Upper lobe of left lung (tissue), 6 donors: Measurements from ENCODE around the gene C1orf226. TPM values are rescaled to one million over a fixed set of nuclear protein-coding genes. Genes with fewer than 3 reads are reported as not detected.
A peak's percentile ranks its signal among the peaks of the same experiment; 100 is the strongest.
"Not testable (repeated sequence)": the region's sequence is repeated elsewhere in the genome, so short reads cannot be mapped to it uniquely, and the experiment has no call there.

Experiments
- ATAC-seq, 2 donors: fragments of 200-7000 bp; cut with Tn5 transposase; one replicate each; pipeline ENCODE4 v1.9.1; 2022; ENCODE audit warnings: mild to moderate bottlenecking in 2 of 2, moderate library complexity in 2 of 2; ENCODE audit not compliant: low FRiP score in 2 of 2
- DNase-seq, 2 donors: peaks; one replicate each; pipeline ENCODE4 v3.0.0-alpha.2; 2019 to 2020
- H3K27ac ChIP-seq, 4 donors: fragments of 200-600 bp; sonication (generic); one replicate each; pipeline ENCODE4 v1.5.1; 2016 to 2019
- H3K27me3 ChIP-seq, 4 donors: fragments of 200-600 bp; sonication (generic); one replicate each; pipeline ENCODE4 v1.5.1; 2017 to 2019
- H3K36me3 ChIP-seq, 4 donors: fragments of 200-600 bp; sonication (generic); one replicate each; pipeline ENCODE4 v1.5.1; 2016 to 2019
- H3K4me1 ChIP-seq, 4 donors: fragments of 200-600 bp; sonication (generic); one replicate each; pipeline ENCODE4 v1.5.1; 2018 to 2019
- H3K4me3 ChIP-seq, 4 donors: fragments of 200-600 bp; sonication (generic); one replicate each; pipeline ENCODE4 v1.5.1; 2017 to 2019; ENCODE audit warnings: mild to moderate bottlenecking in 2 of 4, moderate library complexity in 1 of 4
- H3K9me3 ChIP-seq, 4 donors: fragments of 200-600 bp; sonication (generic); one replicate each; pipeline ENCODE4 v1.5.1; 2018 to 2019
- EP300 ChIP-seq, 4 donors: sonication (generic); formaldehyde crosslinking; IDR thresholded peaks; one replicate each; pipeline ENCODE4 v1.5.1; 2017; ENCODE audit warnings: antibody characterized with exemption in 4 of 4, control low read depth in 2 of 4
- POLR2A ChIP-seq, 4 donors: fragments of 450-650 bp; IDR thresholded peaks; one replicate each; pipeline ENCODE4 v1.5.1; 2016 to 2017; ENCODE audit warnings: antibody characterized with exemption in 4 of 4, mild to moderate bottlenecking in 2 of 4
- POLR2AphosphoS5 ChIP-seq, 2 donors: sonication (generic); formaldehyde crosslinking; IDR thresholded peaks; one replicate each; pipeline ENCODE4 v1.5.1; 2017; ENCODE audit warnings: antibody characterized with exemption in 2 of 2
- WGBS, 2 donors: methylation state at CpG; one replicate each; pipeline ENCODE4 v1.1.5; 2017 to 2018; 5-methylcytosine and 5-hydroxymethylcytosine counted together
- total RNA-seq, 6 donors: library from RNA; depleted of rRNA in 4 of 6; stranded (reverse); fragments of >200 nt in 4 of 6; gene quantifications; one replicate each; pipeline versions ENCODE4 v1.1.0 to v1.2.1, GENCODE V29; 2016 to 2021
- TF ChIP-seq, protein P1 (sequence below), 6 experiments: fragments of 450-650 bp in 4 of 6; fragments of 200-600 bp in 2 of 6; sonication (generic) in 2 of 6; IDR thresholded peaks; one replicate each; pipeline ENCODE4 v1.5.1; 2016 to 2019; ENCODE audit warnings: antibody characterized with exemption in 6 of 6
- donor health status: DM: no; HTN: no; CAD: no; lungs with moderate emphysema.
- donor health status: DM: no; HTN: yes; CAD: no; lungs with severe emphysema.

C1orf226 gene
- total RNA-seq, 6 donors from 2014 or later: 7.2 to 16.7 (median 10.9) TPM

DNA sequence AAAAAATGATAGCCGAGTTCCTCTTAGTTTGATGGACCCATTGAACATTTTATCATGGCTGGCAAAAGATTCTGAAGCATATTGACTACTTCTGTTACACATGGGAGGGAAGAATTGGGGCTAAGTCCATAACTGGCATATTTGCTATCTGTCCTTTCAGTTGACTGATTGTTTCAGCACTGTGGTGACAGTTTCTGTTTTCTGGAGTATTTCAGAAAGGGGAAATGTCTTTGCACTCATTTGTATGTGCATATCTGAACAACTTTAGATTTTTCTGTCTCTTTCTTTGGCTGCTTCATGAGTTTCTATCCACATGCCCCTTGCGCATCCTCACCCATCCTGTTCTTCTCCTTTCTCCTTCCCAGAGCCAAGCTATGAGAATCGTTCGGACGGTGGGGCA, 38.1 kb upstream of the C1orf226 start:
- H3K9me3 ChIP-seq: no peaks in the 10 kb centered on the region
- H3K27me3 ChIP-seq: no peaks in the 10 kb centered on the region
- ATAC-seq (no peak), DNase-seq (no peak)
- WGBS, 2 donors: 84 to 86% methylated on average over 5 of the region's 5 CpGs
- TF ChIP-seq EP300 (IDR thresholded peaks at IDR 0.05) (no peak), POLR2A (IDR thresholded peaks at IDR 0.05) (no peak), POLR2AphosphoS5 (IDR thresholded peaks at IDR 0.05) (no peak)
- TF ChIP-seq, protein P1, sequence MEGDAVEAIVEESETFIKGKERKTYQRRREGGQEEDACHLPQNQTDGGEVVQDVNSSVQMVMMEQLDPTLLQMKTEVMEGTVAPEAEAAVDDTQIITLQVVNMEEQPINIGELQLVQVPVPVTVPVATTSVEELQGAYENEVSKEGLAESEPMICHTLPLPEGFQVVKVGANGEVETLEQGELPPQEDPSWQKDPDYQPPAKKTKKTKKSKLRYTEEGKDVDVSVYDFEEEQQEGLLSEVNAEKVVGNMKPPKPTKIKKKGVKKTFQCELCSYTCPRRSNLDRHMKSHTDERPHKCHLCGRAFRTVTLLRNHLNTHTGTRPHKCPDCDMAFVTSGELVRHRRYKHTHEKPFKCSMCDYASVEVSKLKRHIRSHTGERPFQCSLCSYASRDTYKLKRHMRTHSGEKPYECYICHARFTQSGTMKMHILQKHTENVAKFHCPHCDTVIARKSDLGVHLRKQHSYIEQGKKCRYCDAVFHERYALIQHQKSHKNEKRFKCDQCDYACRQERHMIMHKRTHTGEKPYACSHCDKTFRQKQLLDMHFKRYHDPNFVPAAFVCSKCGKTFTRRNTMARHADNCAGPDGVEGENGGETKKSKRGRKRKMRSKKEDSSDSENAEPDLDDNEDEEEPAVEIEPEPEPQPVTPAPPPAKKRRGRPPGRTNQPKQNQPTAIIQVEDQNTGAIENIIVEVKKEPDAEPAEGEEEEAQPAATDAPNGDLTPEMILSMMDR (IDR thresholded peaks at IDR 0.05): no peak
- H3K4me1 ChIP-seq: no peaks in the 10 kb centered on the region
- no peaks in the 10 kb centered on the region for H3K36me3 ChIP-seq
- no peak overlapping the region for H3K4me3 ChIP-seq
- no peak overlapping the region for H3K27ac ChIP-seq

DNA sequence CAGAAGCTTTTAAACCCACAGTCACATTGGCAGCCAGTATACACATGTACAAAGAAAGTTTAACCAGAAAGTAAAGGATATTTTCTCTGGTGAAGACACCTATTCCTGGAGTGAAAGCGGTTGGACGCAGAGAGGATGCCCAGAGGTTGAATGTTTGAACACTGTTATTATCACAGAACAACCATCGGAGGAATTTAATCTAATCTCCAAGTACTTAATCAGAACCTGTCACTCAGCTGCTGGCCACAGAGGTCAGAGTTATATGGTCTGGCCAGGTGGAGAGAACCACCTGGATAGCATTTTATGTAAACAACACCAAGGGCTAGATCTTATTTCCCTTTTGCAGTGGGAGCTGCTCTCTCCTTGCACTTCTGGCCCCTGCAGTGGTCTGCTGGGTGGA, 34.2 kb upstream of the C1orf226 start:
- Histone ChIP-seq H3K27me3 (no peaks in the 10 kb centered on the region), H3K4me1 (peaks cover 0 to 11% (median 3%) of the 10 kb centered on the region in 4 donors), H3K9me3 (no peaks in the 10 kb centered on the region), H3K4me3 (no peak overlapping the region), H3K36me3 (no peaks in the 10 kb centered on the region), H3K27ac (no peak overlapping the region)
- ATAC-seq (no peak), DNase-seq (no peak)
- WGBS, 2 donors: 55 to 62% methylated on average over 3 of the region's 3 CpGs
- TF ChIP-seq, protein P1 (IDR thresholded peaks at IDR 0.05): no peak
- TF ChIP-seq POLR2A (IDR thresholded peaks at IDR 0.05) (no peak), POLR2AphosphoS5 (IDR thresholded peaks at IDR 0.05) (no peak), EP300 (IDR thresholded peaks at IDR 0.05) (no peak)

DNA sequence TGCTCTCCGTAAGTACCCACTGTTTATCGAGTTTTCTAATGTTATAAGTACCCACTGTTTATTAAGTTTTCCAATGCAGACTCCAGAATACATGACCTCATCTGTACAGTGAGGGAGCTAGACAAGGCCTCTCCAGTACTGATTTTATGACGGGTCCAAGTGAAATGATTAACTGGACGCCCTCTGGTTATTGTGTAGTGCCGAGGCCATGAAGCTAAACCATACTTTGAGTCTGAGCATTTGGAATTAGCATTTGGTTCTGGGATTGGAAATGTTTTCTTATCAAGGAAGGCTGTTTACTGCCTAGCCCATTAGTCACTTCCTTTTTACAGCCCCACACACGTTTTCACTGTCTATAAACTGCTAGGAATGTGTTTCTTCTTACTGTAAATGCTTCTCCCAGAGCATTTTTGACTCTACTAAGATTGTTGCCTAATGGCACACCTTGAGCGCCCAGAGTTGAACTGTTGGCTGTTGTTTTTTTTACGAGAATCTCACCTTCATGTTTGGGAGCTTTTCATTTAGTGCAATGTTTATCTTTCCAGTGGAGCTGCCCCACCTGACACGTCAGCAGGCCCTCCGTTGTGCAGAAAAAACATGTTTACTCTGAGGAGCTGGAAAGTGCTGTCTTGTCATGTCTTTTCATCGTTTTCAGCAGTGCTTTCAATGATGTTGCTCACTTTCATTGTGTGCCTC, 31.7 kb upstream of the C1orf226 start:
- Histone ChIP-seq H3K27ac (peak overlapping the region in 1 of 4 donors; percentile 36), H3K36me3 (no peaks in the 10 kb centered on the region), H3K4me3 (no peak overlapping the region), H3K4me1 (peaks cover 3 to 25% (median 5%) of the 10 kb centered on the region in 4 donors), H3K9me3 (no peaks in the 10 kb centered on the region), H3K27me3 (no peaks in the 10 kb centered on the region)
- no peak for ATAC-seq
- DNase-seq: no peak
- WGBS, 2 donors: 59 to 67% methylated on average over 11 of the region's 11 CpGs
- no peak for TF ChIP-seq EP300 (IDR thresholded peaks at IDR 0.05)
- TF ChIP-seq, protein P1 (IDR thresholded peaks at IDR 0.05): no peak
- TF ChIP-seq POLR2AphosphoS5 (IDR thresholded peaks at IDR 0.05): no peak
- TF ChIP-seq POLR2A (IDR thresholded peaks at IDR 0.05): no peak

DNA sequence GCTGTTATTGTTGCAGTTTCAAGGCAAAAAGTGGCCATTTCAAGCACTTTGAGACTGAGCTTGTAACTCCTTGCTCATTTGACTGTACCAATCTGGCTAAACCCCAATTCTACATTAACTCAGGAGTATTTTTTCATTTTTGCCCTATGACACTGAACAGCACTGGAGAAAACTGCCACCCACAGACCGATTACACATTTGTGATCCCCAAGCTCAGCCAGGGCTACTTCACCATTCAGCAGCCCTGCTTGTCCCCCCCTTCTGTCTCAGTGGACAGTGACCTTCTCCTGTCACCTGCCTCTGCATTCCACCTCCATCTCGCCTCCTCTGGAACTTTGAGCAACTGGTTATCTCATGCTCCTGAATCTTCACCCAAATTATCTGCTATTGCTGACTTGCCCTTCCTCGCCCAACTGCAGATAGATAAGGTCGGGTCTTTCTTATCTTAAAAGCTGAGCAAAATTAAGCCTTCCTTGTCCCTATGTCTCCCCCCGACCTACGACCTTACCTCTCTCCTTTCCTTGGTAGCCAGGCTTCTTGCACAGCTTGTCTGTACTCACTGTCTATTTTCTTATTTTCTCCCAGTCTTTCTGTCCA, 30.2 kb upstream of the C1orf226 start:
- Histone ChIP-seq H3K27ac (no peak overlapping the region), H3K36me3 (no peaks in the 10 kb centered on the region), H3K27me3 (no peaks in the 10 kb centered on the region), H3K9me3 (no peaks in the 10 kb centered on the region), H3K4me3 (no peak overlapping the region), H3K4me1 (peaks cover 3 to 25% (median 5%) of the 10 kb centered on the region in 4 donors)
- ATAC-seq (no peak), DNase-seq (no peak)
- 85 to 92% methylated on average over 6 of the region's 6 CpGs for WGBS, 2 donors
- TF ChIP-seq, protein P1 (IDR thresholded peaks at IDR 0.05): no peak
- TF ChIP-seq POLR2AphosphoS5 (IDR thresholded peaks at IDR 0.05) (no peak), POLR2A (IDR thresholded peaks at IDR 0.05) (no peak), EP300 (IDR thresholded peaks at IDR 0.05) (no peak)

DNA sequence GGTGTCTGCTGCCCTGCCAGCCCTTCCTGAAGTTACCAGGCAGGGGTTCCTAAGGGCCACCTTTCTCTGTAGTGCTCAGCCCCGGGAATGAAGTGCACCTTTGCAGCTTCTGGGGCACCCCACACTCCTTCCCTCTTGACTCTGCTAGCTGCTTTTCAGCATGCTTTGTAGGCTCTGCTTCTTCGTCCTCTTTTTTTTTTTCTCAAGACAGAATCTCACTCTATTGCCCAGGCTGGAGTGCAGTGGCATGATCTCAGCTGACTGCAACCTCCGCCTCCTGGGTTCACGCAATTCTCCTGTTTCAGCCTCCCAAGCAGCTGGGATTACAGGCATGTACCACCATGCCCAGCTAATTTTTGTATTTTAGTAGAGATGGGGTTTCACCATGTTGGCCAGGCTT, 29.7 kb upstream of the C1orf226 start:
- H3K4me1 ChIP-seq: peaks cover 3 to 25% (median 5%) of the 10 kb centered on the region in 4 donors
- ATAC-seq: peak in 1 of 2 donors; percentile 34
- DNase-seq, H3K36me3 ChIP-seq, H3K27me3 ChIP-seq, H3K27ac ChIP-seq, H3K9me3 ChIP-seq, H3K4me3 ChIP-seq: not testable (repeated sequence)
- 73 to 81% methylated on average over 3 of the region's 4 CpGs for WGBS, 2 donors
